NCI-H2171 (cell line): ENCODE measurements around the gene UMODL1.
"Not testable (repeated sequence)": the region's sequence is repeated elsewhere in the genome, so short reads cannot be mapped to it uniquely, and the experiment has no call there.

Source experiments
- DNase-seq: peaks from one replicate; lab custom pipeline; 2025; lab: John Stamatoyannopoulos, UW

The UMODL1 gene

GRCh38 chr21:42164064-42164789, 93.1 kb downstream of the UMODL1 start:
- no peak for DNase-seq

- no peak for DNase-seq
Observed at GRCh38 chr21:42164818-42165217, 93.7 kb downstream of the UMODL1 start.

GRCh38 chr21:42165901-42166300, 94.8 kb downstream of the UMODL1 start:
- no peak for DNase-seq

GRCh38 chr21:42169758-42170157, 98.6 kb downstream of the UMODL1 start:
- DNase-seq = no peak

GRCh38 chr21:42171091-42172053, 100.3 kb downstream of the UMODL1 start:
- no peak for DNase-seq

- DNase-seq = no peak
Observed at GRCh38 chr21:42172596-42173483, 101.7 kb downstream of the UMODL1 start.

- peak; percentile 91 for DNase-seq
Observed at GRCh38 chr21:42174173-42174572, 103.1 kb downstream of the UMODL1 start.

- no peak for DNase-seq
Observed at GRCh38 chr21:42175110-42175710, 104.1 kb downstream of the UMODL1 start.

- no peak for DNase-seq
Observed at GRCh38 chr21:42176859-42177258, 105.7 kb downstream of the UMODL1 start.

- no peak for DNase-seq
Observed at GRCh38 chr21:42179316-42179715, 108.2 kb downstream of the UMODL1 start.

GRCh38 chr21:42180001-42180400, 108.9 kb downstream of the UMODL1 start:
- not testable (repeated sequence) for DNase-seq

GRCh38 chr21:42182713-42183371, 111.7 kb downstream of the UMODL1 start:
- DNase-seq = no peak

- no peak for DNase-seq
Observed at GRCh38 chr21:42183374-42184266, 112.5 kb downstream of the UMODL1 start.

GRCh38 chr21:42186591-42186990, 115.5 kb downstream of the UMODL1 start:
- DNase-seq = no peak

GRCh38 chr21:42187976-42188653, 117.0 kb downstream of the UMODL1 start:
- DNase-seq = no peak

GRCh38 chr21:42188663-42189062, 117.5 kb downstream of the UMODL1 start:
- DNase-seq = no peak

- DNase-seq = no peak
Observed at GRCh38 chr21:42189431-42189830, 118.3 kb downstream of the UMODL1 start.

GRCh38 chr21:42189860-42190485, 118.9 kb downstream of the UMODL1 start:
- no peak for DNase-seq

GRCh38 chr21:42190486-42190863, 119.4 kb downstream of the UMODL1 start:
- no peak for DNase-seq
